MCF 10A (cell line): ENCODE results near the gene AGAP1. TPM values are rescaled to one million over a fixed set of nuclear protein-coding genes. Genes with fewer than 3 reads are reported as not detected.

Experiments used
- BruUV-seq: library from RNA; stranded (reverse); fragments of 400-500 nt; replicated peaks from 2 replicates; lab custom pipeline; 2021; lab: Mats Ljungman, UMichigan
- CTCF ChIA-PET: fragments of 300-600 bp; sonication (Branson Sonifier 250); formaldehyde crosslinking; extraction: SDS; loops from one replicate; lab custom pipeline; 2021; ENCODE audit warnings: antibody characterized with exemption, inconsistent platforms; lab: Yijun Ruan, JAX
- POLR2A ChIA-PET: fragments of 300-600, 350-650 bp; sonication (Branson Sonifier 250); formaldehyde crosslinking; extraction: SDS; loops from one replicate; lab custom pipeline; 2020; ENCODE audit warnings: antibody characterized with exemption, inconsistent platforms; lab: Yijun Ruan, JAX
- DNase-seq: peaks from one replicate; pipeline ENCODE4 v3.0.0-alpha.2; 2018; ENCODE audit not compliant: unreplicated experiment
- H3K27ac Mint-ChIP-seq: one replicate; pipeline ENCODE4 v1.8.0; 2022; ENCODE audit warnings: mild to moderate bottlenecking, low read depth, mixed read lengths; ENCODE audit not compliant: unreplicated experiment
- H3K27me3 Mint-ChIP-seq: one replicate; pipeline ENCODE4 v1.8.0; 2022; ENCODE audit warnings: mixed read lengths; ENCODE audit not compliant: insufficient read depth, unreplicated experiment
- H3K36me3 Mint-ChIP-seq: one replicate; pipeline ENCODE4 v1.8.0; 2022; ENCODE audit warnings: mild to moderate bottlenecking, moderate library complexity, mixed read lengths; ENCODE audit not compliant: insufficient read depth, unreplicated experiment
- H3K4me1 Mint-ChIP-seq: one replicate; pipeline ENCODE4 v1.8.0; 2022; ENCODE audit warnings: mixed read lengths; ENCODE audit not compliant: insufficient read depth, unreplicated experiment
- H3K4me3 Mint-ChIP-seq: one replicate; pipeline ENCODE4 v1.8.0; 2022; ENCODE audit warnings: mild to moderate bottlenecking, moderate library complexity, mixed read lengths; ENCODE audit not compliant: unreplicated experiment
- H3K9me3 Mint-ChIP-seq: one replicate; pipeline ENCODE4 v1.8.0; 2022; ENCODE audit warnings: mixed read lengths; ENCODE audit not compliant: unreplicated experiment
- intact Hi-C: fragments of 100-400 bp; cut with micrococcal nuclease; formaldehyde crosslinking; loops from 2 replicates; pipeline ENCODE4 v1.14.1; 2022
- total RNA-seq: library from RNA; stranded (reverse); gene quantifications from 2 replicates; pipeline ENCODE4 v1.2.3, GENCODE V29; 2022
- TF ChIP-seq, protein P1 (sequence below): fragments of 200-600 bp; IDR thresholded peaks from one replicate; pipeline ENCODE4 v1.8.0; 2022; ENCODE audit warnings: antibody characterized with exemption, mild to moderate bottlenecking; ENCODE audit not compliant: unreplicated experiment

Gene AGAP1
- total RNA-seq, 1 experiment from 2014 or later: 41.3 TPM

DNA sequence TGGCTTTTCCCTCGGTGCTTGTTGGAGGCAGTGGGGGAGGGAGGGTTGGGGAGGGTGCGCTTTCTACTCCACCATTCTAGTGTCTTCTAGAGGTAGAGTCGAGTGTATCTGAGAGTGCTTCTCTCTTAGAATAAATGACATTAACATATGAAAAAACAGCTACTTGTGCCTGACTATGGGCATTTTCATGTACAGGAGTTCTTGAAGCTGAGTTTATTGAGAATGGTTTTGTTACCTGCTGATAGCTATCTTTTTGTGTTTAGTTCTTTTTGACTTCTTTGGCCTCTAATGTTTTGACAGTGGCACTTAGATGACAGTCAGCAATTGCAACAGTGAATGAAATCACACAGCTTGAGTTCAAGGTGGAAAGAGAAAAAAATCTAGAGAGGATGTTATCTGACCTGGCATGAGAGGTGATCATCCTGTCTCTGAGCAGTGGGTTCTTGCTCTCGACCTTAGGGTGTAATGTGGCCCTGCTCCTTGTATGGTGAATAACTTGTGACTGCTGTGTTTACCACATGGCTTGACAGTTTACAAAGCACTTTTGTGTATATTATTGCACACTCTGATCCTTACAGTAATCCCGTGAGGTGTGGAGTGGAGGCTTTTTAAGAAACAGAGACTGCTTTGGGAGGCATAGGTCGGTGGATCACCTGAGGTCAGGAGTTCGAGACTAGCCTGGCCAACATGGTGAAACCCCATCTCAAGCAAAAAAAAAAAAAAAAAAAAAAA, 86.7 kb downstream of the AGAP1 start:
- intact Hi-C loops: no loop called here
- CTCF ChIA-PET: interaction anchor here (0.5 to 1.7 kb wide), 7 partner anchors 14 to 1683 kb away, joined by 3 to 4 read pairs (median 3); no protein-coding TSS in a partner anchor
- Mint-ChIP-seq H3K4me3 (no peak overlapping the region), H3K4me1 (no peaks in the 10 kb centered on the region), H3K27ac (no peak overlapping the region), H3K27me3 (no peaks in the 10 kb centered on the region), H3K36me3 (no peaks in the 10 kb centered on the region), H3K9me3 (no peaks in the 10 kb centered on the region)
- TF ChIP-seq, protein P1, sequence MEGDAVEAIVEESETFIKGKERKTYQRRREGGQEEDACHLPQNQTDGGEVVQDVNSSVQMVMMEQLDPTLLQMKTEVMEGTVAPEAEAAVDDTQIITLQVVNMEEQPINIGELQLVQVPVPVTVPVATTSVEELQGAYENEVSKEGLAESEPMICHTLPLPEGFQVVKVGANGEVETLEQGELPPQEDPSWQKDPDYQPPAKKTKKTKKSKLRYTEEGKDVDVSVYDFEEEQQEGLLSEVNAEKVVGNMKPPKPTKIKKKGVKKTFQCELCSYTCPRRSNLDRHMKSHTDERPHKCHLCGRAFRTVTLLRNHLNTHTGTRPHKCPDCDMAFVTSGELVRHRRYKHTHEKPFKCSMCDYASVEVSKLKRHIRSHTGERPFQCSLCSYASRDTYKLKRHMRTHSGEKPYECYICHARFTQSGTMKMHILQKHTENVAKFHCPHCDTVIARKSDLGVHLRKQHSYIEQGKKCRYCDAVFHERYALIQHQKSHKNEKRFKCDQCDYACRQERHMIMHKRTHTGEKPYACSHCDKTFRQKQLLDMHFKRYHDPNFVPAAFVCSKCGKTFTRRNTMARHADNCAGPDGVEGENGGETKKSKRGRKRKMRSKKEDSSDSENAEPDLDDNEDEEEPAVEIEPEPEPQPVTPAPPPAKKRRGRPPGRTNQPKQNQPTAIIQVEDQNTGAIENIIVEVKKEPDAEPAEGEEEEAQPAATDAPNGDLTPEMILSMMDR: no peak
- no peak for DNase-seq
- POLR2A ChIA-PET: interaction anchor here (0.6 kb wide), 1 partner anchor 369 kb away, joined by 3 read pairs; no protein-coding TSS in a partner anchor
- no TSS peak for BruUV-seq

DNA sequence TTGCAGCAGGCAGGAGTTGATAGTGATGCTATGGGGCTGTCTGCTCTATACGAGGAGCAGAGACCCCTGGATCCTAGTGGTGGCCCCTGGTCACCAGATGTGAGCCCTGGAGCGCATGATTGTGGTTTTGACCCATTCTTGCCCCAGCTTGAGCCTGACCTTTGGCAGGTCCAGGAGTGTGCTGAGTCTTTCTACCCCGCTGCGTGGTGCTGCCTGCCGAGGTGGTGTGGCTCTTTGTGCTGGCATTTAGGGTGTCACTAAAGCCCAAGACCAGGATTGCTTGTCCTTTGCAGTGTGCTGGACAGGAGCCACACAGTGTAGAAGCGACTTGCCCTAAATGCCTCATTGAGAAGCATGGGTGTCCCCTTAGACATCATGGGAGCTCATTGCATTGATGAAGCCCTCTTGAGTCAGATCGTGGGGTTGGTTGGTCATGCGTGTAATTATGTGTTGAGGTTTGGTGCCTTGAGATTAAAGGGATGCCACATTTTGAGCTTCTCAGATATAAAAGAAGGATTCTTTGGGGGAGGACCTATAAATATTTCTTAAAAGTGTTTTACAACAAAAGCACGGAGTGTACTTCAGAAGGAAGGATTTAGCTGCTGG, 88.3 kb downstream of the AGAP1 start:
- ChIA-PET CTCF (interaction anchor here (0.8 to 1.7 kb wide), 2 partner anchors 11 to 13 kb away, joined by 3 read pairs; no protein-coding TSS in a partner anchor), POLR2A (no interaction called here)
- H3K27me3 Mint-ChIP-seq: no peaks in the 10 kb centered on the region
- TF ChIP-seq, protein P1: no peak
- H3K4me3 Mint-ChIP-seq: no peak overlapping the region
- H3K27ac Mint-ChIP-seq: no peak overlapping the region
- H3K4me1 Mint-ChIP-seq: no peaks in the 10 kb centered on the region
- BruUV-seq: no TSS peak
- no peaks in the 10 kb centered on the region for H3K9me3 Mint-ChIP-seq
- no peaks in the 10 kb centered on the region for H3K36me3 Mint-ChIP-seq
- DNase-seq: no peak
- intact Hi-C loops: no loop called here

DNA sequence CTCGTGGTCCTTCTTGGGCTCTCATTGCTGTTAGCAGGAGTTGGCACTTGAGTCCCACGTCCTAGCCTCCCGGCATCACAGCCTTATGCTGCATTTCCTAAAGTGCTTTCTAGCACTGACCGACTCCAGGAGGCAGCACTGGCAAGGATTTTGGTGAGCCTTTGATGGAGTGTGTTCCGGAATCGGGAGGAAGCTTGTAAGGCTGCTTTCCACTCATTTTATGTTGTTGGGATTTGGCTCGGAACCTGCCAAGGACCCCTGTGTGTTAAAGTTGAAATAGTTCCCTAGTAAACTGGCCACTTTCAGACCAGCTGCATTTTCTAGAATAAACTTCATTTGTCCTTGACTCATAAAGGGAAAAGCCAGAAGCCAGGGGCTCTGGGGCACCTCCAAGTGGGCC, 88.9 kb downstream of the AGAP1 start:
- ChIA-PET POLR2A (no interaction called here), CTCF (no interaction called here)
- H3K36me3 Mint-ChIP-seq: no peaks in the 10 kb centered on the region
- H3K27ac Mint-ChIP-seq: no peak overlapping the region
- intact Hi-C loops: no loop called here
- no TSS peak for BruUV-seq
- no peaks in the 10 kb centered on the region for H3K9me3 Mint-ChIP-seq
- TF ChIP-seq, protein P1: no peak
- H3K4me3 Mint-ChIP-seq: no peak overlapping the region
- H3K27me3 Mint-ChIP-seq: no peaks in the 10 kb centered on the region
- no peaks in the 10 kb centered on the region for H3K4me1 Mint-ChIP-seq
- DNase-seq: no peak

DNA sequence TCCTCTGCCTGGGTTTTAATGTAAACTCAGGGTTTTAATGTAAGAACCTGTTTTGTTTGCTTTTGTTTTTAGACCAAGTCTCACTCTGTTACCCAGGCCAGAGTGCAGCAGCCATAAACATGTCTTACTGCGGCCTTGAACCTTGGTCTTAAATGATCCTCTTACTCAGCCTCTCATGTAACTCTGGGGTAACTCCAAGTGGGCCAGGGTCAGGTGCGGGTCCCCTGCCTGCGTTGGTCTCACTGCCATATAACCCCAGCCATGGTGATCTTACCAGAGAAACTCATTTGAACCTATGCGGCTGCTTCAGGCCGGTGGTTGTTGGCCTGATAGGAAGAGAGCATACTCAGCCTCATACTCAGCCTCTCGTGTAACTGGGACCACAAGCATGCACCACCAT, 89.3 kb downstream of the AGAP1 start:
- Mint-ChIP-seq H3K9me3 (no peaks in the 10 kb centered on the region), H3K4me3 (no peak overlapping the region), H3K4me1 (no peaks in the 10 kb centered on the region), H3K27ac (no peak overlapping the region), H3K36me3 (no peaks in the 10 kb centered on the region), H3K27me3 (no peaks in the 10 kb centered on the region)
- no peak for DNase-seq
- intact Hi-C loops: no loop called here
- TF ChIP-seq, protein P1: no peak
- ChIA-PET POLR2A (no interaction called here), CTCF (interaction anchor here (2.5 kb wide), 1 partner anchor 10 kb away, joined by 12 read pairs; no protein-coding TSS in a partner anchor)
- BruUV-seq: no TSS peak
